C4-2B (cell line): ENCODE data around the gene ZNF77.

Experiments used
- CTCF ChIP-seq: fragments of 450-650 bp; conservative IDR thresholded peaks from 2 replicates; pipeline ENCODE4 v1.5.1; 2017; ENCODE audit warnings: mild to moderate bottlenecking
- ZFX ChIP-seq: fragments of 450-650 bp; IDR thresholded peaks from 2 replicates; pipeline ENCODE4 v1.6.1; 2017

GRCh38 chr19:2963122-2963521 lies 18.4 kb upstream of the ZNF77 start:
- TF ChIP-seq CTCF (no peak), ZFX (no peak)
